Fibroblast of skin of back (primary cell): ENCODE measurements around the gene SPTSSB.

Experiments
- DNase-seq: peaks from one replicate; pipeline ENCODE4 v3.0.0-alpha.2; 2013

Gene SPTSSB

GRCh38 chr3:161337311-161337710 is 34.0 kb downstream of the SPTSSB start:
- no peak for DNase-seq

- no peak for DNase-seq
Observed at GRCh38 chr3:161336661-161337060, 34.7 kb downstream of the SPTSSB start.

GRCh38 chr3:161333696-161334095 is 37.6 kb downstream of the SPTSSB start:
- DNase-seq, result no peak

GRCh38 chr3:161332792-161333191 is 38.5 kb downstream of the SPTSSB start:
- DNase-seq, result no peak

- no peak for DNase-seq
Observed at GRCh38 chr3:161325059-161325458, 46.3 kb downstream of the SPTSSB start.

GRCh38 chr3:161323926-161324621 is 47.2 kb downstream of the SPTSSB start:
- DNase-seq, result no peak

- DNase-seq, result no peak
Observed at GRCh38 chr3:161322781-161323568, 48.3 kb downstream of the SPTSSB start.

- no peak for DNase-seq
Observed at GRCh38 chr3:161320837-161321236, 50.5 kb downstream of the SPTSSB start.

GRCh38 chr3:161319867-161320266 is 51.5 kb downstream of the SPTSSB start:
- no peak for DNase-seq

- DNase-seq, result no peak
Observed at GRCh38 chr3:161317077-161317476, 54.2 kb downstream of the SPTSSB start.

- peak; percentile 6 for DNase-seq
Observed at GRCh38 chr3:161316006-161316689, 55.2 kb downstream of the SPTSSB start.

- DNase-seq, result peak; percentile 10
Observed at GRCh38 chr3:161314836-161315395, 56.4 kb downstream of the SPTSSB start.

GRCh38 chr3:161310649-161311423 is 60.5 kb downstream of the SPTSSB start:
- DNase-seq, result no peak

- DNase-seq, result peak; percentile 23
Observed at GRCh38 chr3:161305095-161305991, 66.0 kb downstream of the SPTSSB start.

- no peak for DNase-seq
Observed at GRCh38 chr3:161296814-161297213, 74.5 kb downstream of the SPTSSB start.

GRCh38 chr3:161295325-161295724 is 76.0 kb downstream of the SPTSSB start:
- DNase-seq, result peak; percentile 7
